ENCODE results near the gene DNAH10.
"Not testable (repeated sequence)": the region's sequence is repeated elsewhere in the genome, so short reads cannot be mapped to it uniquely, and the experiment has no call there.

DNAH10 gene

GRCh38 chr12:123747309-123747708, 14.8 kb upstream of the DNAH10 start:
- DNase-seq, result no peak

GRCh38 chr12:123748161-123748560, 13.9 kb upstream of the DNAH10 start:
- no peak for DNase-seq

- DNase-seq, result no peak
These were observed 13.4 kb upstream of the DNAH10 start for GRCh38 chr12:123748661-123749060.

GRCh38 chr12:123749355-123749754, 12.7 kb upstream of the DNAH10 start:
- DNase-seq, result no peak

- DNase-seq, result no peak
These were observed 11.9 kb upstream of the DNAH10 start for GRCh38 chr12:123750159-123750656.

- DNase-seq, result no peak
These were observed 10.1 kb upstream of the DNAH10 start for GRCh38 chr12:123752046-123752445.

- DNase-seq, result no peak
These were observed 7.9 kb upstream of the DNAH10 start for GRCh38 chr12:123754041-123754772.

- DNase-seq, result no peak
These were observed 4.5 kb upstream of the DNAH10 start for GRCh38 chr12:123757561-123757960.

- DNase-seq, result no peak
These were observed 1.7 kb upstream of the DNAH10 start for GRCh38 chr12:123760267-123760938.

GRCh38 chr12:123762715-123763052, 583 bp downstream of the DNAH10 start:
- no peak for DNase-seq

GRCh38 chr12:123763093-123763492, 992 bp downstream of the DNAH10 start:
- no peak for DNase-seq

GRCh38 chr12:123764109-123764508, 2.0 kb downstream of the DNAH10 start:
- DNase-seq, result no peak

- no peak for DNase-seq
These were observed 3.5 kb downstream of the DNAH10 start for GRCh38 chr12:123765504-123766035.

- peak; percentile 57 for DNase-seq
These were observed 5.5 kb downstream of the DNAH10 start for GRCh38 chr12:123767613-123768012.

- no peak for DNase-seq
These were observed 9.2 kb downstream of the DNAH10 start for GRCh38 chr12:123771261-123771660.

GRCh38 chr12:123772074-123772473, 10.0 kb downstream of the DNAH10 start:
- DNase-seq, result no peak

GRCh38 chr12:123773375-123773774, 11.3 kb downstream of the DNAH10 start:
- DNase-seq, result no peak

- no peak for DNase-seq
These were observed 17.4 kb downstream of the DNAH10 start for GRCh38 chr12:123779551-123779950.

GRCh38 chr12:123782997-123783792, 21.1 kb downstream of the DNAH10 start:
- no peak for DNase-seq

- no peak for DNase-seq
These were observed 25.4 kb downstream of the DNAH10 start for GRCh38 chr12:123787466-123787865.

GRCh38 chr12:123788541-123788940, 26.4 kb downstream of the DNAH10 start:
- DNase-seq, result no peak

- DNase-seq, result not testable (repeated sequence)
These were observed 27.3 kb downstream of the DNAH10 start for GRCh38 chr12:123789422-123789821.

GRCh38 chr12:123790905-123791467, 28.9 kb downstream of the DNAH10 start:
- DNase-seq, result no peak
